IMR-90 (cell line): ENCODE data around the gene B9D1. TPM values are rescaled to one million over a fixed set of nuclear protein-coding genes. Genes with fewer than 3 reads are reported as not detected.

Source experiments
- ATAC-seq: fragments of 200-7000 bp; cut with Tn5 transposase; 2 replicates; pipeline ENCODE4 v1.9.1; 2020; ENCODE audit warnings: low read depth, mild to moderate bottlenecking, moderate library complexity
- BruUV-seq: library from RNA; stranded (reverse); fragments of 400-500 nt; replicated peaks from 2 replicates; lab custom pipeline; 2021; lab: Mats Ljungman, UMichigan
- CTCF ChIA-PET: fragments of 300-600 bp; formaldehyde crosslinking; extraction: SDS; loops from one replicate; lab custom pipeline; 2021; ENCODE audit warnings: antibody characterized with exemption; lab: Yijun Ruan, JAX
- POLR2A ChIA-PET: fragments of 300-600 bp; sonication (Branson Sonifier 250); formaldehyde crosslinking; loops from one replicate; lab custom pipeline; 2022; ENCODE audit warnings: antibody characterized with exemption; ENCODE audit not compliant: unreplicated experiment; lab: Charles Lee
- DNase-seq: peaks from one replicate; pipeline ENCODE4 v3.0.0; 2013
- H2AFZ ChIP-seq: replicated peaks from 2 replicates; pipeline ENCODE3; 2013; ENCODE audit warnings: low read length, mild to moderate bottlenecking; ENCODE audit not compliant: poor library complexity
- H2AK5ac ChIP-seq: 2 replicates; pipeline ENCODE4 v1.6.1; 2013; ENCODE audit warnings: low read depth, low read length, inconsistent platforms
- H2AK9ac ChIP-seq: replicated peaks from 2 replicates; pipeline ENCODE3; 2013; ENCODE audit warnings: mild to moderate bottlenecking, low read depth, low read length, moderate library complexity; ENCODE audit not compliant: poor library complexity
- H2BK120ac ChIP-seq: 2 replicates; pipeline ENCODE4 v1.6.1; 2013; ENCODE audit warnings: low read depth, low read length, inconsistent platforms
- H2BK15ac ChIP-seq: 3 replicates; pipeline ENCODE4 v1.6.1; 2013; ENCODE audit warnings: low read depth, low read length, inconsistent platforms
- H2BK20ac ChIP-seq: 2 replicates; pipeline ENCODE4 v1.6.1; 2013; ENCODE audit warnings: low read depth, mild to moderate bottlenecking, inconsistent platforms, low read length, moderate library complexity
- H2BK5ac ChIP-seq: 2 replicates; pipeline ENCODE4 v1.6.1; 2013; ENCODE audit warnings: mild to moderate bottlenecking, low read depth, low read length, inconsistent platforms; ENCODE audit not compliant: poor library complexity, severe bottlenecking
- H3K14ac ChIP-seq: replicated peaks from 2 replicates; pipeline ENCODE4 v1.6.1; 2013; ENCODE audit warnings: low read depth, low read length, inconsistent platforms
- H3K18ac ChIP-seq: 2 replicates; pipeline ENCODE4 v1.6.1; 2013; ENCODE audit warnings: low read depth, low read length, control low read depth
- H3K23ac ChIP-seq: 2 replicates; pipeline ENCODE4 v1.6.1; 2013; ENCODE audit warnings: low read depth, low read length, inconsistent platforms
- H3K27ac ChIP-seq: 2 replicates; pipeline ENCODE4 v1.5.1; 2013; ENCODE audit warnings: mild to moderate bottlenecking, control low read depth, low read length; ENCODE audit not compliant: insufficient read depth
- H3K27me3 ChIP-seq: 2 replicates; pipeline ENCODE4 v1.6.1; 2013; ENCODE audit warnings: low read length; ENCODE audit not compliant: control insufficient read depth, insufficient read depth
- H3K36me3 ChIP-seq: 2 replicates; pipeline ENCODE4 v1.6.1; 2013; ENCODE audit warnings: low read length, mixed read lengths; ENCODE audit not compliant: control insufficient read depth, insufficient read depth
- H3K4ac ChIP-seq: 2 replicates; pipeline ENCODE4 v1.6.1; 2013; ENCODE audit warnings: low read depth, low read length, inconsistent platforms
- H3K4me1 ChIP-seq: 2 replicates; pipeline ENCODE4 v1.6.1; 2013; ENCODE audit warnings: low read length, mixed read lengths; ENCODE audit not compliant: control insufficient read depth, insufficient read depth
- H3K4me2 ChIP-seq: 2 replicates; pipeline ENCODE4 v1.6.1; 2013; ENCODE audit warnings: low read depth, mild to moderate bottlenecking, control low read depth, low read length, moderate library complexity
- H3K4me3 ChIP-seq: 2 replicates; pipeline ENCODE4 v1.5.1; 2013; ENCODE audit warnings: low read depth, mild to moderate bottlenecking, control low read depth, low read length, moderate library complexity; ENCODE audit not compliant: insufficient read depth
- H3K56ac ChIP-seq: 2 replicates; pipeline ENCODE4 v1.6.1; 2013; ENCODE audit warnings: low read length, inconsistent platforms; ENCODE audit not compliant: insufficient read depth; ENCODE audit errors: extremely low read depth
- H3K79me1 ChIP-seq, 2 experiments: 2 replicates each; pipeline ENCODE4 v1.6.1; 2013; ENCODE audit warnings: low read length in 2 of 2, inconsistent platforms in 1 of 2, low read depth in 1 of 2
- H3K9ac ChIP-seq: 2 replicates; pipeline ENCODE4 v1.6.1; 2013; ENCODE audit warnings: low read depth, low read length, control low read depth
- H3K9me1 ChIP-seq: 2 replicates; pipeline ENCODE4 v1.6.1; 2013; ENCODE audit warnings: low read length, inconsistent platforms; ENCODE audit not compliant: insufficient read depth
- H3K9me3 ChIP-seq: 2 replicates; pipeline ENCODE4 v1.6.1; 2013; ENCODE audit warnings: low read length; ENCODE audit not compliant: control insufficient read depth, insufficient read depth
- H4K20me1 ChIP-seq: 2 replicates; pipeline ENCODE4 v1.6.1; 2013; ENCODE audit warnings: low read length, inconsistent platforms; ENCODE audit not compliant: insufficient read depth
- H4K5ac ChIP-seq: 2 replicates; pipeline ENCODE4 v1.6.1; 2013; ENCODE audit warnings: mild to moderate bottlenecking, low read depth, low read length, control low read depth
- H4K8ac ChIP-seq, 2 experiments: 2 replicates each; pipeline ENCODE4 v1.6.1; 2013; ENCODE audit warnings: low read depth in 2 of 2, low read length in 2 of 2, control low read depth in 1 of 2, inconsistent platforms in 1 of 2
- H4K91ac ChIP-seq: 2 replicates; pipeline ENCODE4 v1.6.1; 2013; ENCODE audit warnings: low read depth, low read length, inconsistent platforms; ENCODE audit not compliant: insufficient read depth
- BHLHE40 ChIP-seq: fragments of 150-350 bp; IDR thresholded peaks from 2 replicates; pipeline ENCODE4 v1.6.1; 2016; ENCODE audit warnings: mild to moderate bottlenecking, low read depth, low read length
- CEBPB ChIP-seq: IDR thresholded peaks from 2 replicates; pipeline ENCODE4 v1.6.1; 2012; ENCODE audit warnings: low read depth, low read length, improper control_type of control experiment
- CHD1 ChIP-seq: IDR thresholded peaks from 2 replicates; pipeline ENCODE4 v1.6.1; 2012; ENCODE audit warnings: low read depth, low read length, improper control_type of control experiment
- ELK1 ChIP-seq: fragments of 150-350 bp; IDR thresholded peaks from 2 replicates; pipeline ENCODE4 v1.6.1; 2016; ENCODE audit warnings: low read depth, mild to moderate bottlenecking, low read length, moderate library complexity, borderline replicate concordance
- FOS ChIP-seq: fragments of 150-350 bp; IDR thresholded peaks from 2 replicates; pipeline ENCODE4 v1.6.1; 2016; ENCODE audit warnings: low read depth, low read length
- MAFK ChIP-seq: IDR thresholded peaks from 2 replicates; pipeline ENCODE4 v1.6.1; 2012; ENCODE audit warnings: low read depth, low read length, improper control_type of control experiment
- MXI1 ChIP-seq: IDR thresholded peaks from 2 replicates; pipeline ENCODE4 v1.6.1; 2012; ENCODE audit warnings: low read depth, mild to moderate bottlenecking, low read length, moderate library complexity, borderline replicate concordance
- NFE2L2 ChIP-seq: fragments of 150-350 bp; IDR thresholded peaks from 2 replicates; pipeline ENCODE4 v1.6.1; 2016; ENCODE audit warnings: low read depth, mild to moderate bottlenecking, low read length
- POLR2A ChIP-seq: IDR thresholded peaks from 2 replicates; pipeline ENCODE4 v1.6.1; 2012; ENCODE audit warnings: mild to moderate bottlenecking, low read depth, low read length
- RAD21 ChIP-seq: IDR thresholded peaks from 2 replicates; pipeline ENCODE4 v1.6.1; 2012; ENCODE audit warnings: low read length, improper control_type of control experiment
- RFX5 ChIP-seq: IDR thresholded peaks from 2 replicates; pipeline ENCODE4 v1.8.0; 2012; ENCODE audit warnings: low read depth, mild to moderate bottlenecking, low read length, moderate library complexity
- SMC3 ChIP-seq: fragments of 150-350 bp; IDR thresholded peaks from 2 replicates; pipeline ENCODE4 v1.6.1; 2016; ENCODE audit warnings: low read depth, mild to moderate bottlenecking, antibody characterized with exemption, low read length, moderate library complexity
- USF2 ChIP-seq: fragments of 150-350 bp; IDR thresholded peaks from 2 replicates; pipeline ENCODE4 v1.6.1; 2017; ENCODE audit warnings: mild to moderate bottlenecking, antibody characterized with exemption, low read length, low read depth
- WGBS, 2 experiments: methylation state at CpG; one replicate each; pipeline versions ENCODE4 v1.1.5 to v1.1.7; 2013; ENCODE audit warnings: missing lambda C conversion rate in 2 of 2; ENCODE audit not compliant: insufficient read length in 1 of 2; ENCODE audit errors: extremely low coverage in 2 of 2; 5-methylcytosine and 5-hydroxymethylcytosine counted together
- dilution Hi-C: fragments of 300-500 bp; cut with HindIII; formaldehyde crosslinking; loops from one replicate; pipeline ENCODE4 v1.14.3; 2018; ENCODE audit warnings: low sequenced_read_pairs; ENCODE audit not compliant: unreplicated experiment
- in situ Hi-C: fragments of 300-500 bp; cut with MboI; formaldehyde crosslinking; loops from 3 replicates; pipeline ENCODE4 v1.14.3; 2019; ENCODE audit warnings: low sequenced_read_pairs, inconsistent platforms, mixed read lengths
- intact Hi-C: fragments of 100-400 bp; cut with micrococcal nuclease; formaldehyde crosslinking; loops from 2 replicates; pipeline ENCODE4 v1.10.0; 2022
- polyA plus RNA-seq, 3 experiments: library from polyadenylated mRNA; depleted of rRNA; stranded (reverse); fragments of >200 nt; gene quantifications; 2 replicates each; pipeline ENCODE4 v1.2.3, GENCODE V29; 2012; ENCODE audit warnings: low replicate concordance in 1 of 3
- total RNA-seq: library from RNA; depleted of rRNA; stranded (reverse); fragments of >200 nt; gene quantifications from 2 replicates; pipeline ENCODE4 v1.2.3, GENCODE V29; 2012

The B9D1 gene
- total and polyA plus RNA-seq, 2 of the 4 experiments (the other 2 are of a cell fraction), result 42.5 to 43.8 TPM

GRCh38 chr17:19371259-19372010, 8.9 kb upstream of the B9D1 start (continued):
- TF ChIP-seq CHD1, result no peak

GRCh38 chr17:19370493-19370960, 8.0 kb upstream of the B9D1 start:
- Histone ChIP-seq H3K4ac (no peak overlapping the region), H3K27me3 (no peaks in the 10 kb centered on the region), H3K79me1 (0 out of 4 replicates have a peak, but pooled peaks cover 1% of the 10 kb centered on the region in 2 experiments), H2AK9ac (no peak overlapping the region), H4K91ac (no peak overlapping the region), H3K23ac (no peak overlapping the region), H3K4me3 (no peak overlapping the region), H3K36me3 (peaks cover 2% of the 10 kb centered on the region; the same call in 1 of the 2 replicates), H2BK15ac (no peak overlapping the region), H2AFZ (peak overlapping the region; percentile 44), H4K5ac (no peak overlapping the region), H3K18ac (no peak overlapping the region), H2AK5ac (no peak overlapping the region), H3K9me1 (no peaks in the 10 kb centered on the region), H3K9ac (no peak overlapping the region), H4K20me1 (no peaks in the 10 kb centered on the region), H3K9me3 (no peaks in the 10 kb centered on the region), H2BK5ac (no peak overlapping the region), H2BK120ac (no peak overlapping the region), H2BK20ac (no peak overlapping the region), H3K4me1 (0 out of 2 replicates have a peak, but pooled peaks cover 2% of the 10 kb centered on the region), H3K56ac (no peak overlapping the region), H3K27ac (no peak overlapping the region), H4K8ac (no peak overlapping the region), H3K14ac (no peak overlapping the region), H3K4me2 (no peak overlapping the region)
- dilution Hi-C loops (no loop called here), intact Hi-C loops (no loop called here), in situ Hi-C loops (no loop called here)
- no TSS peak for BruUV-seq
- ATAC-seq, result no peak
- ChIA-PET CTCF (no interaction called here), POLR2A (interaction anchor here (0.5 kb wide), 1 partner anchor 17 kb away, joined by 5 read pairs; the partner anchor contains the start of gene MFAP4)
- DNase-seq, result no peak
- WGBS, 2 experiments, result 93% methylated on average over 3 of the region's 7 CpGs; no CpG with 5 or more reads in 1 of the 2 experiments
- no peak for TF ChIP-seq RAD21
- TF ChIP-seq ELK1, result no peak
- no peak for TF ChIP-seq CEBPB
- no peak for TF ChIP-seq CHD1
- no peak for TF ChIP-seq MAFK
- TF ChIP-seq FOS, result no peak
- no peak for TF ChIP-seq NFE2L2
- TF ChIP-seq POLR2A, result no peak
- no peak for TF ChIP-seq SMC3
- no peak for TF ChIP-seq RFX5
- no peak for TF ChIP-seq MXI1
- TF ChIP-seq USF2, result no peak
- no peak for TF ChIP-seq BHLHE40
